Heart left ventricle (tissue), 13 donors: ENCODE measurements around the gene ADH6.
"Not testable (repeated sequence)": the region's sequence is repeated elsewhere in the genome, so short reads cannot be mapped to it uniquely, and the experiment has no call there.

Experiments used
- POLR2A ChIP-seq, 2 donors: fragments of 450-650 bp; IDR thresholded peaks; one replicate each; pipeline ENCODE4 v1.6.1; 2017; ENCODE audit warnings: antibody characterized with exemption in 2 of 2, mild to moderate bottlenecking in 2 of 2, moderate library complexity in 2 of 2
- TF ChIP-seq, protein P1 (sequence below), 12 donors: fragments of 200-600 bp; sonication (generic) in 4 of 12; IDR thresholded peaks; one replicate each; pipeline versions ENCODE4 v1.5.0 to v1.8.0; 2018 to 2022; ENCODE audit warnings: antibody characterized with exemption in 12 of 12, mild to moderate bottlenecking in 5 of 12
- donor health status: ischemic (EF 13 %, LVEDD 7.1; RV severe dilation, severe dysfunction).
- donor health status: DM: no; HTN: yes; CAD: no.
- donor health status: DM: no; HTN: no; CAD: no.
- donor health status: ischemic (EF 25% LVEDD 6.9; RV normal size, moderate dysfunction).
- donor health status: ischemic (EF 25% LVEDD 5.7; RV mildly dilated, moderate dysfunction).
- donor health status: ischemic (EF 35%, LVEDD 5.7; RV mildly dilated, moderate dysfunction).
- donor health status: nonischemic (EF 11% LVEDD 7.7; RV severe dilation, severe dysfunction).
- donor health status: DM: yes; HTN: yes; CAD: no.
- donor health status: PGD.
- donor health status: ischemic (EF 29% LVEDD 5.4; RV normal size, mild dysfunction).
- donor health status: nonischemic (EF 23%, LVEDD 6.1; RV moderate dilation, normal function).

DNA sequence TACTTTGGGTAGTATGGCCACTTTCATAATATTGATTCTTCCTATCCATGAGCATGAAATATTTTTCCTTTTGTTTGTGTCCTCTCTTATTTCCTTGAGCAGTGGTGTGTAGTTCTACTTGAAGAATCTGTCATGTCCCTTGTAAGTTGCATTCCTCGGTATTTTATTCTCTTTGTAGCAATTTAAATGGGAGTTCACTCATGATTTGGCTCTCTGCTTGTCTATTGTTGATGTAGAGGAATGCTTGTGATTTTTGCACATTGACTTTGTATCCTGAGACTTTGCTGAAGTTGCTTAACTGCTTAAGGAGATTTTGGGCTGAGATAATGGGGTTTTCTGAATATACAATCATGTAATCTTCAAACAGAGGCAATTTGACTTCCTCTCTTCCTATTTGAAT lies 9.7 kb upstream of the ADH6 start:
- TF ChIP-seq POLR2A (IDR thresholded peaks at IDR 0.05) = not testable (repeated sequence)
- TF ChIP-seq, protein P1, sequence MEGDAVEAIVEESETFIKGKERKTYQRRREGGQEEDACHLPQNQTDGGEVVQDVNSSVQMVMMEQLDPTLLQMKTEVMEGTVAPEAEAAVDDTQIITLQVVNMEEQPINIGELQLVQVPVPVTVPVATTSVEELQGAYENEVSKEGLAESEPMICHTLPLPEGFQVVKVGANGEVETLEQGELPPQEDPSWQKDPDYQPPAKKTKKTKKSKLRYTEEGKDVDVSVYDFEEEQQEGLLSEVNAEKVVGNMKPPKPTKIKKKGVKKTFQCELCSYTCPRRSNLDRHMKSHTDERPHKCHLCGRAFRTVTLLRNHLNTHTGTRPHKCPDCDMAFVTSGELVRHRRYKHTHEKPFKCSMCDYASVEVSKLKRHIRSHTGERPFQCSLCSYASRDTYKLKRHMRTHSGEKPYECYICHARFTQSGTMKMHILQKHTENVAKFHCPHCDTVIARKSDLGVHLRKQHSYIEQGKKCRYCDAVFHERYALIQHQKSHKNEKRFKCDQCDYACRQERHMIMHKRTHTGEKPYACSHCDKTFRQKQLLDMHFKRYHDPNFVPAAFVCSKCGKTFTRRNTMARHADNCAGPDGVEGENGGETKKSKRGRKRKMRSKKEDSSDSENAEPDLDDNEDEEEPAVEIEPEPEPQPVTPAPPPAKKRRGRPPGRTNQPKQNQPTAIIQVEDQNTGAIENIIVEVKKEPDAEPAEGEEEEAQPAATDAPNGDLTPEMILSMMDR (IDR thresholded peaks at IDR 0.05) = not testable (repeated sequence)
